Measurements from ENCODE around the gene AGER.
"Not testable (repeated sequence)": the region's sequence is repeated elsewhere in the genome, so short reads cannot be mapped to it uniquely, and the experiment has no call there.

The AGER gene

GRCh38 chr6:32148289-32149091 is 35.6 kb downstream of the AGER start:
- DNase-seq (ENCODE audit: low spot score) = no peak

GRCh38 chr6:32147401-32148132 is 36.5 kb downstream of the AGER start:
- DNase-seq (ENCODE audit: low spot score) = no peak

- no peak for DNase-seq (ENCODE audit: low spot score)
Observed at GRCh38 chr6:32146687-32147086, 37.4 kb downstream of the AGER start.

DNA sequence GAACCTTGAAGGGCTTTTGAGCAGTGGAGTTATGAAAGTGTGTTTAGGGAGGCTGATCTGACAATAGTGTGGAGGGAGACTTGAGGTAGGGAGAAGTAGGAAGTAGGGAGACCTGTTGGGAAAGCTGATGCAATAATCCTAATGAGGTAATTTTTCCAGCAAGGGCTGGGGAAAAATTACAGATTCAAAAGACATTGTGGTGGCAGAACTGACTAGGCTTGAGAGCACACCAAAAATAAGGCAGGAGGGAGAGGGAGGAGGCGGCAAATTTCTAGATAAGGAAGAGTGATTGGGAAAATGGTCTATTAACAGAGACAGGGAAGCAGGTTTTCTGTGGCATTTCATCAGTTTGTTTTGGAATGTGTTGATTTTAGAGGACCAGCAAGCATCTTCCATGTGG is 37.8 kb downstream of the AGER start:
- DNase-seq (ENCODE audit: low spot score) = no peak

GRCh38 chr6:32144238-32144637 is 39.8 kb downstream of the AGER start:
- not testable (repeated sequence) for DNase-seq (ENCODE audit: low spot score)

DNA sequence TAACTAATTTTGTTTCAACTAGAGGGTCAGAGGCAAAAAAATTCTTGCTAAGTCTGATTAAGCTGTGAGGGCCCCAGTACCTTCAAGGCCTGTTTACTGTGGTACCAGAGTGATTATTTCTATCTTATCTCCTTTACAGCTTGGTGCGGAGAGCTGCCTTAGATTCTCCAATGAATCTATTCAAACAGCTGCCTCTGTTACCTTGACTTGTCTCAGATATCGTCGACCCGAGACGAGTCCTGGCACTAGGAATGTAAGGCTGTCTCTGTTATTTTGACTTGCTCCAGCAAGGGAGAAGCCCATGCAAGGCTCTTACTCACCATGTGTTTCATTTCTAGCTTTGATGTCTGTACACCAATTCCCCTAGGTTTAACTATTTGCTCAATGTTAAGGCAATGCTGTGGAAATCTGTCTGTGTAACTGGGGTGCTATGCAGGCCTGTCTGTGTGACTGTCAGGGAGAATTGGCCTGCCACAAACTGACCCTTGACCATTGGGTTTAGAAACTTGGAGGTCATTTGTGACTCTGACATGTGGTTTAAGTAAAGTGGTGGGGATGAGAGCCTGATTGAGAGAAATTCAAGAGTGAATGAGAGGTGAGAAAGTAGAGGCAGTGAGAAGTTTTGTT is 43.5 kb downstream of the AGER start:
- no peak for DNase-seq (ENCODE audit: low spot score)

DNA sequence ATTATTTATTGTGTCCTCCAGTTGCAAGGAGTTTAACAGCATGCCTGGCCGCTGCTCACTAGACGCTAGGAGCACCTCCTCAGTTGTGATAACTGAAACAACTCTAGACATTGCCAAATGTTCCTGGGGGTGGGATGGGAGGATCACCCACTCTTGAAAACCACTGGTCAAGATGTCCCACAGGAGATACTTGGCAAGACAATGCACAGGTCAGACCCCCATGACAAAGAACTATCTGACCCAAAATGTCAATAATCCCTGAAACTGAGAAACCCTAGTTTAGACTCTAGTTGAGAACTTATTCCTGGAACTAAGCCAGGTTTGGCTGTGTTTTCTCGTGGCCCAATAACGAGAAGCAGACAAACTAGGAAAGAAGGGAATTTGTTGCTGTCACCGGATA is 44.5 kb downstream of the AGER start:
- DNase-seq (ENCODE audit: low spot score) = no peak

DNA sequence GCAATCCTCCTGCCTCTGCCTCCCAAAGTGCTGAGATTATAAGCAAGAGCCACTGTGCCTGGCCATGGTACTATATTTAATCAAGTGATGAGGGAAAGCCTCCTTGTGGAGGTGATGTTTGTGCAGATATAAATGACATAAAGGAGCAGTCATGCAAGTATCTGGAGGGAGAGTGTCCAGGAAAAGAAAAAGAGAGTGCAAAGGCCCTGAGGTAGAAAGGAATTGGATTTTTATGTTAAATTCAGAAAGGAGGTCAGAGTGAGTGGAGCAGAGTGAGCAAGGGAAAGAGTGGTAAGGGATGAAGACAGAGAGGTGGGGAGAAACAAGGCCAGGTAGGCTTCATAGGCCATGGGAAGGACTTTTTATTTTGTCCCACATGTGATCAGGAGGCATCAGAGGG is 46.6 kb downstream of the AGER start:
- DNase-seq (ENCODE audit: low spot score) = no peak

GRCh38 chr6:32133786-32134185 is 50.3 kb downstream of the AGER start:
- DNase-seq (ENCODE audit: low spot score) = no peak

- no peak for DNase-seq (ENCODE audit: low spot score)
Observed at GRCh38 chr6:32132110-32132509, 51.9 kb downstream of the AGER start.

- no peak for DNase-seq (ENCODE audit: low spot score)
Observed at GRCh38 chr6:32131439-32131948, 52.6 kb downstream of the AGER start.

Measured in left forelimb (tissue), 1 donor.